Measurements from ENCODE around the gene HDDC3. TPM values are rescaled to one million over a fixed set of nuclear protein-coding genes. Genes with fewer than 3 reads are reported as not detected.
A peak's percentile ranks its signal among the peaks of the same experiment; 100 is the strongest.

The HDDC3 gene
- total and polyA plus RNA-seq, 9 of the 15 experiments (the other 6 are each of a cell fraction or from before 2014, with no cell fraction given) = 14.9 to 55.8 (median 36.9) TPM

- no TSS peak for BruUV-seq (replicated peaks)
- H3K79me2 ChIP-seq (ENCODE audit: control insufficient read depth, insufficient read depth, low read length) = peaks cover 20% of the 10 kb centered on the region; the same call in 2 of the 3 replicates
- in situ Hi-C loops (cut with MboI) (no loop called here), intact Hi-C loops (cut with micrococcal nuclease) (no loop called here)
- no peaks in the 10 kb centered on the region for H3K9me1 ChIP-seq (ENCODE audit: control insufficient read depth, insufficient read depth, low read length)
- no peaks in the 10 kb centered on the region for H4K20me1 ChIP-seq (replicated peaks; ENCODE audit: control insufficient read depth, insufficient read depth, low read length)
- no peaks in the 10 kb centered on the region for H3K27me3 ChIP-seq (ENCODE audit: control insufficient read depth in 2 of 2, insufficient read depth in 2 of 2, low read length in 2 of 2)
- no peak for DNase-seq (ENCODE audit: extremely low read depth in 1 of 4, low spot score in 3 of 4)
- ChIA-PET CTCF (ENCODE audit: low intra/inter-chr PET ratio) (no interaction called here), POLR2A (interaction anchor here (0.7 to 2.2 kb wide), 14 partner anchors 9 to 65 kb away, joined by 3 to 10 read pairs (median 4); partner anchors contain the start of genes HDDC3, PRC1 and UNC45A)
- H3K4me3 ChIP-seq = no peak overlapping the region
- ATAC-seq = no peak
- H3K4me1 ChIP-seq (replicated peaks in 1 of 2; ENCODE audit: control insufficient read depth in 2 of 2, insufficient read depth in 2 of 2, low read length in 2 of 2) = peaks cover 0 to 9% of the 10 kb centered on the region in 2 experiments; a peak in 3 of 5 replicates
- 73% methylated on average over 4 of the region's 4 CpGs for WGBS (ENCODE audit: insufficient coverage, low coverage, missing lambda C conversion rate)
- no peak overlapping the region for H3K27ac ChIP-seq (ENCODE audit: extremely low read depth, low read depth, low read length)
- H3K9me3 ChIP-seq (replicated peaks; ENCODE audit: control insufficient read depth, insufficient read depth, low read depth, low read length) = no peaks in the 10 kb centered on the region
- no peak overlapping the region for H3K4me2 ChIP-seq (ENCODE audit: insufficient read depth, low read length)
- no peak overlapping the region for H3K9ac ChIP-seq (ENCODE audit: insufficient read depth in 1 of 2, low read depth in 2 of 2, low read length in 2 of 2)
- H2AFZ ChIP-seq (ENCODE audit: low read depth, low read length) = no peak overlapping the region
- no peak for TF ChIP-seq COPS2 (conservative IDR thresholded peaks at IDR 0.05)
- TF ChIP-seq ZNF586 (CRISPR knock-in tag; conservative IDR thresholded peaks at IDR 0.05) = no peak
- no peak for TF ChIP-seq ZNF592 (IDR thresholded peaks at IDR 0.05)
- TF ChIP-seq SUPT5H (IDR thresholded peaks at IDR 0.05) = peak; percentile 66
- TF ChIP-seq GATAD2A (IDR thresholded peaks at IDR 0.05) = no peak
- no peak for TF ChIP-seq ZNF436 (CRISPR knock-in tag; IDR thresholded peaks at IDR 0.05)
- TF ChIP-seq POLR2B (IDR thresholded peaks at IDR 0.05; ENCODE audit: low read depth, partially characterized antibody) = peak; percentile 32
- TF ChIP-seq NR3C1 (CRISPR knock-in tag; IDR thresholded peaks at IDR 0.05) = no peak
- no peak for TF ChIP-seq L3MBTL2 (IDR thresholded peaks at IDR 0.05)
- TF ChIP-seq HBP1 (CRISPR knock-in tag; IDR thresholded peaks at IDR 0.05) = no peak
- no peak for TF ChIP-seq WHSC1 (IDR thresholded peaks at IDR 0.05; ENCODE audit: low read length)
- peak; percentile 60 for TF ChIP-seq POLR2A (conservative IDR thresholded peaks at IDR 0.05)
- no peak for FAIRE-seq
- H3K36me3 ChIP-seq (ENCODE audit: control insufficient read depth, insufficient read depth, low read length) = peaks cover 91% of the 10 kb centered on the region
These were observed 29.7 kb upstream of the HDDC3 start for GRCh38 chr15:90962021-90962420.
